AG09309 (cell line): ENCODE measurements around the gene ODAD3.
"Not testable (repeated sequence)": the region's sequence is repeated elsewhere in the genome, so short reads cannot be mapped to it uniquely, and the experiment has no call there.

Experiments
- DNase-seq: peaks from one replicate; pipeline ENCODE4 v3.0.0-alpha.2; 2010; ENCODE audit warnings: low read depth
- H3K4me3 ChIP-seq: 2 replicates; pipeline ENCODE4 v1.5.1; 2011; ENCODE audit warnings: mild to moderate bottlenecking, low read depth, low read length, moderate library complexity; ENCODE audit not compliant: control insufficient read depth
- CTCF ChIP-seq: IDR thresholded peaks from 2 replicates; pipeline ENCODE4 v1.5.1; 2011; ENCODE audit warnings: mild to moderate bottlenecking, low read depth, low read length, inconsistent platforms; ENCODE audit not compliant: insufficient read depth, control insufficient read depth; ENCODE audit errors: missing control alignments

Gene ODAD3

GRCh38 chr19:11465600-11465999 lies 30.7 kb upstream of the ODAD3 start:
- no peak overlapping the region for H3K4me3 ChIP-seq
- DNase-seq: no peak
- no peak for TF ChIP-seq CTCF

GRCh38 chr19:11464333-11465265 lies 29.7 kb upstream of the ODAD3 start:
- H3K4me3 ChIP-seq: no peak overlapping the region
- no peak for TF ChIP-seq CTCF
- no peak for DNase-seq

GRCh38 chr19:11463391-11463790 lies 28.5 kb upstream of the ODAD3 start:
- H3K4me3 ChIP-seq: no peak overlapping the region
- no peak for TF ChIP-seq CTCF
- no peak for DNase-seq

- no peak for TF ChIP-seq CTCF
- H3K4me3 ChIP-seq: no peak overlapping the region
- no peak for DNase-seq
Observed at GRCh38 chr19:11461453-11461852, 26.5 kb upstream of the ODAD3 start.

GRCh38 chr19:11460207-11460606 lies 25.3 kb upstream of the ODAD3 start:
- H3K4me3 ChIP-seq: no peak overlapping the region
- peak; percentile 42 for TF ChIP-seq CTCF
- no peak for DNase-seq

- H3K4me3 ChIP-seq, DNase-seq: not testable (repeated sequence)
Observed at GRCh38 chr19:11458912-11459311, 24.0 kb upstream of the ODAD3 start.

GRCh38 chr19:11458236-11458900 lies 23.4 kb upstream of the ODAD3 start:
- no peak for DNase-seq
- H3K4me3 ChIP-seq: no peak overlapping the region
- TF ChIP-seq CTCF: no peak
